HL-60 (cell line): Measurements from ENCODE around the gene PRRT1B.

Source experiments
- POLR2AphosphoS5 ChIP-seq: IDR thresholded peaks from 2 replicates; pipeline ENCODE4 v1.6.1; 2012; ENCODE audit warnings: low read depth
- TF ChIP-seq, protein P1 (sequence below): IDR thresholded peaks from one replicate; pipeline ENCODE4 v1.5.1; 2011; ENCODE audit warnings: low read length, control low read depth, inconsistent platforms; ENCODE audit not compliant: insufficient read depth

DNA sequence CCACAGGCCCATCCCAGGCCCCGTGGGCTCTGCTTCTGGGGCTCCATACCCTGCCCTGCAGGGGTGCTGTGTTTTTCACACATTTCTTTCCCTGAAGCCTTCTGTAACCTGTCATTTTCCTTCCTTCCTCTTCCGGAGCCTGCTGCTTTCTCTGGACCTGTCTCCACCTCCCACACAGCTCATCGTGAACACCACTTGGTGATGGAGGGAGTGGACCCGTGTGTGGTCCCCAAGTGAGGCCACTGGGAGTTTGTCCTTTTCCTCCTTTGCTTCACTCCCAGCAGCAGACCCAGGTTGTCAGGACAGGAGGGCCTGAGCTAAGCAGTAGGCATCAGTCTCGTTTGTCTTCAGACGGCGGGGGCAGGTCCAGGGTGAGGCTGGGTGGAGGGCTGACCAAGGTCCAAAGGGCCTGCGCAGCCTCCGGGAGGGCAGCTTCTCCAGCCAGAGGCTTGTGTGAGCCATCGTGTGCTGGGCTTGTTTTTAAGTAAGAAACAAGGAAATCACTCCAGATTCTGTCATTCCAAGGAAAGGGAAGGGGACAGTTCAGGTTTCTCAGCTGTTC, 48.4 kb upstream of the PRRT1B start:
- TF ChIP-seq, protein P1, sequence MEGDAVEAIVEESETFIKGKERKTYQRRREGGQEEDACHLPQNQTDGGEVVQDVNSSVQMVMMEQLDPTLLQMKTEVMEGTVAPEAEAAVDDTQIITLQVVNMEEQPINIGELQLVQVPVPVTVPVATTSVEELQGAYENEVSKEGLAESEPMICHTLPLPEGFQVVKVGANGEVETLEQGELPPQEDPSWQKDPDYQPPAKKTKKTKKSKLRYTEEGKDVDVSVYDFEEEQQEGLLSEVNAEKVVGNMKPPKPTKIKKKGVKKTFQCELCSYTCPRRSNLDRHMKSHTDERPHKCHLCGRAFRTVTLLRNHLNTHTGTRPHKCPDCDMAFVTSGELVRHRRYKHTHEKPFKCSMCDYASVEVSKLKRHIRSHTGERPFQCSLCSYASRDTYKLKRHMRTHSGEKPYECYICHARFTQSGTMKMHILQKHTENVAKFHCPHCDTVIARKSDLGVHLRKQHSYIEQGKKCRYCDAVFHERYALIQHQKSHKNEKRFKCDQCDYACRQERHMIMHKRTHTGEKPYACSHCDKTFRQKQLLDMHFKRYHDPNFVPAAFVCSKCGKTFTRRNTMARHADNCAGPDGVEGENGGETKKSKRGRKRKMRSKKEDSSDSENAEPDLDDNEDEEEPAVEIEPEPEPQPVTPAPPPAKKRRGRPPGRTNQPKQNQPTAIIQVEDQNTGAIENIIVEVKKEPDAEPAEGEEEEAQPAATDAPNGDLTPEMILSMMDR, result no peak
- no peak for TF ChIP-seq POLR2AphosphoS5
